H7 (cell line): Measurements from ENCODE around the gene FOXA3. TPM values are rescaled to one million over a fixed set of nuclear protein-coding genes. Genes with fewer than 3 reads are reported as not detected.
A peak's percentile ranks its signal among the peaks of the same experiment; 100 is the strongest.

Experiments
- DNase-seq: peaks from one replicate; pipeline ENCODE4 v3.0.0; 2012
- H3K27me3 ChIP-seq: 2 replicates; pipeline ENCODE4 v1.6.0; 2011; ENCODE audit warnings: mild to moderate bottlenecking, low read length; ENCODE audit not compliant: control insufficient read depth, insufficient read depth
- H3K36me3 ChIP-seq: replicated peaks from 2 replicates; pipeline ENCODE4 v1.5.1; 2011; ENCODE audit warnings: low read length; ENCODE audit not compliant: control insufficient read depth, insufficient read depth
- H3K4me3 ChIP-seq: 2 replicates; pipeline ENCODE4 v1.5.1; 2011; ENCODE audit warnings: low read depth, mild to moderate bottlenecking, control low read depth, low read length, moderate library complexity; ENCODE audit not compliant: insufficient read depth
- total RNA-seq: library from RNA; depleted of rRNA; stranded (reverse); fragments of >200 nt; shearing (Covaris generic); gene quantifications from 2 replicates; pipeline ENCODE4 v1.2.3, GENCODE V29; 2014

Gene FOXA3
- total RNA-seq, 1 experiment from 2014 or later, result 15.1 TPM

DNA sequence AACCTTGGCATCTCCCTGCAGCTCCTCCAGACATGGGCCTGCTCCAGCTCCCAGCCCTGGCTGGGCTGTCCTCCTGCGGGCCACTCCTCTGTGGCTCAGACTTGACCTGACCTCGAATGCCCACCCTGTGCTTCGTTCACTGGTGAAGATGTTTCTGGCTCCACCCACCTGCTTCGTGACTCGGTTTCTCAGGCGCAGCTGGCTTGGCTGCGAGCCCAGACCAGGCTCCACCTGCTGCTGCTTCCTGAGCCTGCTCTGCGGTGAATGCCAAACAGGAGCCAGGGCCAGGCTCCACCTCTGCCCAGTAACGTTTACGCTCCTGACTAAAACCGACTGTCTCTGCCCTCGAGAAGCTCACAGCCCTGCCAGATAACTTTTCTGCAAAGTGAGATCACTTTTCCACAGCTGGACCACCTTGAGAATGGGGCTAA lies 40.1 kb upstream of the FOXA3 start:
- H3K36me3 ChIP-seq, result peaks cover 49% of the 10 kb centered on the region
- H3K27me3 ChIP-seq, result no peaks in the 10 kb centered on the region
- no peak overlapping the region for H3K4me3 ChIP-seq
- DNase-seq, result peak; percentile 29

DNA sequence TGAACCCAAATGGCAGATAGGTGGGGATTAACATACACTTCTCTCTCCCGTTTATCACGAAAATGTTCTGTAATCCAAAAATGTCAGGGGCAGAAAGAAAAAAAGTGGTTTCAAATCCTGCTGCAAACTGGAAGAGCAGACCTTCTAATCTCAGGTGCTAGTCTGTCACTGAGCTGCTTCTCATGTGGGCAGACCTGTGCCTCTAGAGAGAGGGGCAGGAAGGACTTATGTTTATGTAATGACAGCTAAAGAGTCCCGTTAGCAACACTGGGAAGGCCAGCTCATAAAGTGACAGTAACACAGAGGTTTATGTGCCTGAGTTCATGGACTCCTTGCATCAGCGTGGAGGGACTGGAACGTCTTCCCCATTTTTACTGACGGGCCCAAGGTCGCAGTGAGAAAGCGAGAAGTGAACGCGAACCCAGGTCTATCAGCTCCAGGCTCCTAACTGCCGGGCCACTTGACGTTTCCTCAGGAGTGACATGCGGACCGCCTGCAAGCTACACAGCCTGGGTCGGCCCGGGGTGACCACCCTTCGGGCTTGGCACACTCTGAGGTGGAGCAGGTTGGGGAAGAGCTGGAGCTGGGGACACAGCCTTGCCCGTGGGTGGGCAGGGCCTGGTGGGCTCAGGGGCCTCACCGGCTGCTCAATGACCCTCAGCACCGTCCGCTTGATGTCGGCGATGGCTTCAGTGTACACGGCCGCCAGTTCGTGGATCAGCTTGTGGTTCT lies 39.4 kb upstream of the FOXA3 start:
- peak; percentile 35 for DNase-seq
- Histone ChIP-seq H3K27me3 (no peaks in the 10 kb centered on the region), H3K36me3 (peaks cover 52% of the 10 kb centered on the region)

DNA sequence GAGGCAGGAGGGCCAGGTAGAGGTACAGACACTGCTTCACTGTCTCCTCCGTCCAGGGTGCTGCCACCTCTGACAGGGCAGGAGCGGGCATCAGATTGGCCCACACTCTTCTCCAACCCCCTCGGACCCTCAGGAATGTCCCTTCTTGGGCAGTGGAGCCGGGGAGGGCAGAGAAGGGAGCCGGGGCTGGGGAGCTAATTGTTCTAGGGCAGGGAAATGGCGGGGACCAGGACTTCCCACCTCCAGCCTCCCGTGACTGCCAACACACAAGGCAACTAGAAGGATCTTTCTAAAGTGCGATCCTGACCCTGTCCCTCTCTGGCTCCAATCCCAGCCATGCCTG lies 38.9 kb upstream of the FOXA3 start:
- Histone ChIP-seq H3K4me3 (no peak overlapping the region), H3K36me3 (peaks cover 52% of the 10 kb centered on the region), H3K27me3 (no peaks in the 10 kb centered on the region)
- DNase-seq, result peak; percentile 26

More for the DNA sequence above, 39.4 kb upstream of the FOXA3 start:
- H3K4me3 ChIP-seq, result no peak overlapping the region

DNA sequence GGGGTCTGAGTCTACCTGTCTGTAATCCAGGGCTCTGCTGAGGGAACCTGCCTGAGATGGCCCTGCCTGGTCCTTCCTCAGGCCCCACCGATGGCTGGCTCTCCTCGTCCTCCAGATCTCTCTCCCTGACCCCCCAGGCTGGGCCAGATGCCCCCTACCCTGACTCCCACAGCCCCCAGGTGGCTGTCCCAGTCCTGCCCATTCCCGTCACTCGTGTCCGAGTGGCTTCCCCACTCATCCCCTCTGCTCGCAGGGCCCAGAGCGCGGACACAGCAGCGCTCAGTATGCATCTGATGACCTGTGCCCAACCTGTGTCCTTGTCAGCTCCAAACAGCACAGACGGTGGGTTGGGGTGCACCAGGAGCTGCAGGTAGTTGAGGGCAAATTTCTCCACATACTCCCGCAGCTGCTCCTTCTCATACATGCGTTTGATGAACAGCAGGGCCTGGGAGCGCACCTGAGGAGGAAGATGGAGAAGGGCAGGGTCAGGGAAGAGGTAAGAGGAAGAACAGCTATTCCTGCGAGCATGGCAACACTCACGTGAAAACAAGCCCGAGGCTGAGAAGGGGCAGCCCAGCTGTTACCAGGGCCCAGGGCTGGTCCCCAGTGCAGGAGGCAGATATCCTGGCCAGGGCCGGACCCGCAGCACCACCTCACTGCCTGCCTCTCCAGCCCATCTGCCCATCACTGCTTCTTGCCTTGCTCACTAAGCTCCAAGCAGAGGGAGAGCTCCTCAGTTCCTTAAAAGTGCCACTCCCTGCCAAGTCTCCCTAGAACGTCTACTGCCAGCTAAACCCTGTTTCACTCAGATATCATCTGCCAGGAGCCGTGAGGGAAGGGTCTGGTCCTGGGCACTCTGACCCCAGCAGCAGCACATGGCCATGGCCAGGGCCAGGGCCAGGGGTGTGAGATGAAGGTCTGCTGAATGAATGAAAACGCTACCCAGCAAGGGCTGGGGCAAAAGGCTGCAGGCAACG lies 37.9 kb upstream of the FOXA3 start:
- H3K27me3 ChIP-seq, result no peaks in the 10 kb centered on the region
- H3K4me3 ChIP-seq, result no peak overlapping the region
- H3K36me3 ChIP-seq, result peaks cover 56% of the 10 kb centered on the region
- no peak for DNase-seq

DNA sequence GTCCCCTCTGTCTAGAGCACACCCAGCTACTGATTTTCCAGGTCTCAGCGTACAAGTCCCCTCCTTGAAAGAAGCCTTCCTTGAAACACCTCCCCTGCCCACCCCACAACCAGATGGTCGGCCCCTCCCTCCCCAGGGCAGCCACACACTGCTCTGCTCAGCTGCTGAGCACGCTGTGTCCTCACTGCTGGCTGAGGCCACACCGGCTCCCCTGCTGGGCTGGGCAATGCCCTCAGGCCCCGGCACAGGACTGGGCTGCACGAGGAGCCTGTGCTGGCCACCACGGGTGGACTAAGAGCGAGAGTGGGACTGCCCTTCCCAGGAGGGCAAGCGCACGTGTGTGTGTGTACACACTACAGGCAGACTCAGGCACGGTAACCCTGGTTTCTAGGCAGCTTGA lies 37.2 kb upstream of the FOXA3 start:
- H3K4me3 ChIP-seq, result no peak overlapping the region
- no peaks in the 10 kb centered on the region for H3K27me3 ChIP-seq
- H3K36me3 ChIP-seq, result peaks cover 61% of the 10 kb centered on the region
- no peak for DNase-seq

DNA sequence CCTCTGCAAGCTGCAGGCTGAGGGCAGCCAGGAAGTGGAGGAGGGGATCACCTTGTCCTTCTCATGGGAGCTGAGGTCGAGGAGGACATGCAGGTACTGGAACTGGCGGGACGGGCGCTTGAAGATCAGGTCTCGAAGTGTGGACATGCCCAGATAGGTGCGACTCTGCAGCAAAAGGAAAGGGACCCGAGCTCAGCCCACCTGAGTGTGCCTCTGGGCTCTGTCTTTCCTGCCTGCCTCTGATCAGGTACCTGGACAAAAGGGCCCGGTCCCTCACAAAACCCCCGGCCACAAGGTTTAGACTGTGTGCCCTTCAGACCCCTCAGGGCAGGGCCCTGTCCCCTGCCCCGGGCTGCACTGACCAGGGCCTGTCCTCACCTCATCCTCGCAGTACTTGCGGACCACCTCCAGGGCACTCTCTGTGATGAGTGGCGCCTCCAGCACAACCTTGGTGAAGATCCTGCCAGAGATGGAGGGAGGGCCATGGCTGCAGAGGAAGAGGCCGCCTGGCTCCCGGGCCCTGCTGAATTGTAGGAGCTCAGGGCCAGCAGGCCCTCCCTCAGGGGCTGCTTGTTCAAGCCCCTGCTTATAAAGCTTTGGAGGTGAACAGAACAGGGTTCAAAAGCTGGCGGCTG lies 36.5 kb upstream of the FOXA3 start:
- Histone ChIP-seq H3K4me3 (no peak overlapping the region), H3K27me3 (no peaks in the 10 kb centered on the region), H3K36me3 (peaks cover 64% of the 10 kb centered on the region)
- peak; percentile 59 for DNase-seq

DNA sequence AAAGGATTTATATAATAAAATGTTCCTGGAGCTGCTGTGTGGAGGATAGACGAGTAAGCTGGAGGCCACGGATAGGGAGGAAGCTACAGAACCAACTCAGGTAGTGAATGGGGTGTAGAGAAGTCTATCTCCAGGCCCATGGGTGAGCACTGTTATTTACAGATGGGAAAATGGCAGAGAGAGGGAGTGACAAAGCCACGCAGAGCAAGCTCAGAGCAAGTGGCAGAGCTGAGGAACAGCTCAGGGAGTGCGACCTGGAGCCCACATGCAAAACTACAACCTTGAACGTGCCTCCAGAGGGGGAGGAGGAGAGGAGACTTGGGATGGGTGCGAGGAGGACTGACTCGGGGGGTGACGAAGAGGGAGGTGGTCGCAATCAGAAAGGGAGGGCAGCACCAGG lies 35.6 kb upstream of the FOXA3 start:
- no peak for DNase-seq
- H3K36me3 ChIP-seq, result peaks cover 57% of the 10 kb centered on the region
- no peaks in the 10 kb centered on the region for H3K27me3 ChIP-seq
- H3K4me3 ChIP-seq, result no peak overlapping the region

DNA sequence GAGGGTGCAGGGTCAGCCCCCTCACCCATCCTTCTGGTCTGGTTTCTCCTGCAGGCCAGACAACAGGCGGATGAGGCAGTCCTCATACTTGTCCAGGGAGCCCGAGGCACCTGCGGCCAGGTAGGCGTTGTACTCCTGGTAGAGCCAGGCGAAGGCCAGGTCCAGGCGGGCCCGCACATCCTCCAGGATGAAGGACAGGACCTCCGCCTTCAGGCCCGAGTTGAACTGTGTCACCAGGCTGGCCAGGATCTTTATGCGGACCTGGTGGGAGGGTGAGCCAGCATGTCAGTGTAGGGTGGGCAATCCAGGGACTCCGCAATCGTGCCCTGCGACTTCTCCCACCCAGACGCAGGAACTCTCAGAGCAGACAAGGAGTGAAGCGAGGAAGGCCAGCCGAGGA lies 35.2 kb upstream of the FOXA3 start:
- no peaks in the 10 kb centered on the region for H3K27me3 ChIP-seq
- H3K36me3 ChIP-seq, result peaks cover 58% of the 10 kb centered on the region
- no peak for DNase-seq
- H3K4me3 ChIP-seq, result no peak overlapping the region

DNA sequence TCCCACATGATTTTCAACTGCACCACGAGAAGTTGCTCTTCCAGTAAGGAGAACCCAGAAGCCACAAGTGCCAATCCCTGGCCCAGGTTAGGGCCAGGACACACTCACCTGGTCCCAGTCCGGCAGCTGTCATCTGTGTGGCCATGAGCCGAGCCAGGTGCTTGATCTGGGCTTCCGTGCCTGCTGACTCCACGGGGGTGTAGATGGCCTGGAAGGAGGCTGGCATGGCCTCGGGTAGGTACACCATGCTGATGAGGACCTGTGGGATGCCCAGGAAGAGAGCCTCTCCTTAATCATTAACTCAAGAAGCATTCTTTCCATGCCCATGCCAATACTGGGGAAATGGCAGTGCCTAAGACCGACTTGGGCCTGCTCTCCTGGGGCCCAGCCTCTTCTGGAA lies 29.2 kb upstream of the FOXA3 start:
- no peak for DNase-seq
- no peaks in the 10 kb centered on the region for H3K27me3 ChIP-seq
- peaks cover 42% of the 10 kb centered on the region for H3K36me3 ChIP-seq
- no peak overlapping the region for H3K4me3 ChIP-seq

DNA sequence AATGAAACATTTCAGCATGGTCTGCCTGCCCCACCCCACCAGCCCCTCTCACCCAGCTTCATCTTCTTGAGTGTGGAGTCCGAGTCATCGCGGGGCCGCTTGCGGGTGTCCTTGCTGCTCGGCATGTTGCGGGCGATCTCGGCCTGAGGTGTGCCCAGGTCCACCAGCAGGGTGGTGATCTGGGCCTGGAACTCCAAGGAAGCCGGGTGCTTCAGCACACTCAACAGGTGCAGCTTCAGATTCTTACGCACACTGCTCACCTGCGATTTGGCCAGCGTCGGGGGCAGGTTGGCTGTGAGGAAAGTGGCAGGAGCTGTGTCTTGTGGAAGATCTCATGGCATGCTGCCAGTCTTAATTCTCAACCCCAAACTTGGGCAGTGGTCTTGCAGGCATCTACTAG lies 21.9 kb upstream of the FOXA3 start:
- no peaks in the 10 kb centered on the region for H3K27me3 ChIP-seq
- DNase-seq, result no peak
- peaks cover 41% of the 10 kb centered on the region for H3K36me3 ChIP-seq
- no peak overlapping the region for H3K4me3 ChIP-seq

DNA sequence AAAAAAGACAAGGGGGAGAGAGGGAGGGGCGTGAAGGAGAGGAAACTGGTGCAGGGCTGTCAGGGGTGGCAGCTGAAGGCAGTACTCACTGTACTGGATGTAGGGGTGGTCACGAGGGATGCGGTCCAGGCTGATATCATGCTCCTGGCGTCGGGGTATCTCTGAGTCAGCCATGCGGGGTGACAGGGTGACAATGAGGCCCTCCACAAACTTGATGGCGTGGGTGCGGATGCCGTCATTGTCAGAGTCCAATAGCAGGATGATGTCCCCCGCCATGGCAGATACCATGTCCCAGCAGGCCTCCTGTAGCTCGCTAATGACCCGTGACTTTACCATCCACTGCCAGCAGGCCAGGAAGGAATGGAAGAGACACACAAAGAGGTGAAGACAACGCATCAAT lies 16.5 kb upstream of the FOXA3 start:
- Histone ChIP-seq H3K4me3 (no peak overlapping the region), H3K36me3 (peaks cover 58% of the 10 kb centered on the region), H3K27me3 (no peaks in the 10 kb centered on the region)
- peak; percentile 9 for DNase-seq

DNA sequence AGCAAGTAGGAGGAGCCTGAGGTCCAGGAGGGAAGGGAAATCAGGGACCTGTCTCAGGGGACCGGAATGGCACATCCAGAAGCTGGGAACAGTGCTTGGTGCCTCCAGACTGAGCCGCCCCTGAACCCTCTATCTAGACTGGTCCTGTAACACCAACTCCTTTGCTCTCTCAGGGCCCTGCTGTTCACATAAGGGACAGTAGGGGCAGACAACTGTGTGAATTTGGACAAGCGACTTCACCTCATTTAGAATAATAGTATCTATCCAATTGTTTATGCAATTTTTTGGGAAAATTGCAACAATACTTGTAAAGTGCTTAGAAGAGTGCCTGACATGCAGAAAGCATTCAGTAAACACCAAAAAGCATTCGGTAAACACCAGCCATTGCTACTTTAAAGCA lies 15.2 kb upstream of the FOXA3 start:
- peaks cover 56% of the 10 kb centered on the region for H3K36me3 ChIP-seq
- no peak overlapping the region for H3K4me3 ChIP-seq
- H3K27me3 ChIP-seq, result no peaks in the 10 kb centered on the region
- peak; percentile 65 for DNase-seq

DNA sequence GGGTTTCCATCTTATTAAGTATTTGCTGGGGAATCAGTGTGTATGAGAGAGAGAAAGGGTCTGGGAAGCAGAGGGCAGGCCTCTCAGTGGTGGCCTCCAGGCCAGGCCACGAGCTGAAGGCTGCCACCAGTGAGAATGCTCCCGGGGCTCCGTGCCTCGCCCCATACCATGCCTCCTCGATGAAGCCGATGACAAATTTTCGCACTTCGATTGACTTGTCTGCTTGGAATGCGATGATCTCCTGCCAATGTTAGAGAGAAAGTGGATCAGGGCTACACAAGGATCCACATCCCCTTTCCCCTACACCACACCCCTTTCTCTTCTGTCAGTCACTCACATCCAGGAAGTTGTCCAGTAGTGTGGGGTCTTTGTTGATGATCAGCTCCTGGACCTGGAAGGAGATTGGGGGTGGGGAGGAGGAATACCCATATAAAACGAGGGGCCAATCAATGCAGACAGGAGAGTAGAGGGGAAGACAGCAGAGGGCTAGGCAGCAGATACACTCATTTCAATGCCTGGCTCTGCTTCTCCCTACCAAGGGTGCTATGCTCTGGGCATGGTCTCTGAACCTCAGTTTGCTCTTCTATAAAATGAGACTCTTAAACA lies 11.9 kb upstream of the FOXA3 start:
- H3K4me3 ChIP-seq, result no peak overlapping the region
- H3K36me3 ChIP-seq, result peaks cover 50% of the 10 kb centered on the region
- no peaks in the 10 kb centered on the region for H3K27me3 ChIP-seq
- peak; percentile 19 for DNase-seq

DNA sequence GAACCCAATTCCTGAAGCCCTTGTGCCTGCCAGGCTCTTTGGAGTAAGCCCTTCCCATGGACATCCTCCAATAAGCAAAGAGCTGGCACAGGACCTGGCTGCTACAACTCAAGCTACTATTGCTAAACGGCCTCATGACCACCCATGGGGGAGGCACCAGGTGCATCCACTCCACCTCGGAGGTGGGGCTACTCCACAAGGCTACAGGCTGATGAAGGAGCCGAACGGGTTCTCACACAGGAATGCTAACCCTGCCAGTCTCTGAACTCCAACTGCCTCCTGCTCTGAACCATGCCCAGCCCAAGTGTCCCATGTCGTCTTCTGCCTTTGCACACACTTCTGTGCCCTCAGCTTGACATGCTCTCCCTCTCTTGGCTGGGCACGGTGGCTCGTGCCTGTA lies 11.1 kb upstream of the FOXA3 start:
- H3K4me3 ChIP-seq, result no peak overlapping the region
- peaks cover 43% of the 10 kb centered on the region for H3K36me3 ChIP-seq
- peak; percentile 22 for DNase-seq
- no peaks in the 10 kb centered on the region for H3K27me3 ChIP-seq
